Brain pericyte (primary cell): Measurements from ENCODE around the gene FAM83G.
"Not testable (repeated sequence)": the region's sequence is repeated elsewhere in the genome, so short reads cannot be mapped to it uniquely, and the experiment has no call there.

Experiments
- DNase-seq: peaks from one replicate; pipeline ENCODE4 v3.0.0-alpha.2; 2012; ENCODE audit warnings: low read depth, low spot score

The FAM83G gene

GRCh38 chr17:18968345-18968744 lies 36.2 kb downstream of the FAM83G start:
- DNase-seq, result no peak

- no peak for DNase-seq
Measured at GRCh38 chr17:18967916-18968315, 36.6 kb downstream of the FAM83G start.

- DNase-seq, result no peak
Measured at GRCh38 chr17:18966831-18967624, 37.5 kb downstream of the FAM83G start.

- no peak for DNase-seq
Measured at GRCh38 chr17:18965530-18966236, 38.9 kb downstream of the FAM83G start.

GRCh38 chr17:18964550-18964949 lies 40.0 kb downstream of the FAM83G start:
- no peak for DNase-seq

- no peak for DNase-seq
Measured at GRCh38 chr17:18964018-18964351, 40.6 kb downstream of the FAM83G start.

- no peak for DNase-seq
Measured at GRCh38 chr17:18963126-18964017, 41.2 kb downstream of the FAM83G start.

GRCh38 chr17:18962494-18962815 lies 42.1 kb downstream of the FAM83G start:
- no peak for DNase-seq

- no peak for DNase-seq
Measured at GRCh38 chr17:18961634-18962493, 42.7 kb downstream of the FAM83G start.

GRCh38 chr17:18960803-18961511 lies 43.6 kb downstream of the FAM83G start:
- DNase-seq, result no peak

GRCh38 chr17:18960241-18960665 lies 44.3 kb downstream of the FAM83G start:
- DNase-seq, result no peak

- no peak for DNase-seq
Measured at GRCh38 chr17:18959845-18960240, 44.7 kb downstream of the FAM83G start.

GRCh38 chr17:18959071-18959844 lies 45.3 kb downstream of the FAM83G start:
- no peak for DNase-seq

GRCh38 chr17:18958611-18959010 lies 46.0 kb downstream of the FAM83G start:
- DNase-seq, result no peak

- no peak for DNase-seq
Measured at GRCh38 chr17:18957831-18958230, 46.7 kb downstream of the FAM83G start.

GRCh38 chr17:18956581-18956980 lies 48.0 kb downstream of the FAM83G start:
- DNase-seq, result no peak

GRCh38 chr17:18956021-18956420 lies 48.5 kb downstream of the FAM83G start:
- not testable (repeated sequence) for DNase-seq

GRCh38 chr17:18955009-18955408 lies 49.6 kb downstream of the FAM83G start:
- no peak for DNase-seq

- DNase-seq, result no peak
Measured at GRCh38 chr17:18954321-18954720, 50.2 kb downstream of the FAM83G start.

GRCh38 chr17:18953231-18953728 lies 51.3 kb downstream of the FAM83G start:
- DNase-seq, result no peak
